DOHH2 (cell line): ENCODE results near the gene BBS9.

ENCODE experiments used
- H3F3A ChIP-seq: fragments of 200-600 bp; sonication (generic), shearing (Covaris generic); 2 replicates; pipeline ENCODE4 v1.6.0; 2016; ENCODE audit warnings: antibody characterized with exemption, mild to moderate bottlenecking; ENCODE audit not compliant: control insufficient read depth, insufficient read depth
- H3K27ac ChIP-seq: fragments of 200-600 bp; sonication (generic); 2 replicates; pipeline ENCODE4 v1.5.1; 2014; ENCODE audit warnings: low read depth, mild to moderate bottlenecking, low read length, moderate library complexity
- H3K27me3 ChIP-seq: fragments of 200-600 bp; sonication (generic); 2 replicates; pipeline ENCODE4 v1.6.1; 2014; ENCODE audit warnings: mild to moderate bottlenecking, low read length, mixed read lengths; ENCODE audit not compliant: control insufficient read depth
- H3K36me3 ChIP-seq: fragments of 200-600 bp; sonication (generic); 2 replicates; pipeline ENCODE4 v1.6.1; 2014; ENCODE audit warnings: mild to moderate bottlenecking, low read length, moderate library complexity, mixed read lengths; ENCODE audit not compliant: control insufficient read depth
- H3K4me1 ChIP-seq: fragments of 200-600 bp; sonication (generic); 2 replicates; pipeline ENCODE4 v1.6.1; 2014; ENCODE audit warnings: mild to moderate bottlenecking, low read length, mixed read lengths; ENCODE audit not compliant: control insufficient read depth
- H3K4me2 ChIP-seq: fragments of 200-600 bp; sonication (generic); 2 replicates; pipeline ENCODE4 v1.6.0; 2014; ENCODE audit warnings: mild to moderate bottlenecking, low read length, moderate library complexity
- H3K4me3 ChIP-seq: fragments of 200-600 bp; sonication (generic); 2 replicates; pipeline ENCODE4 v1.5.1; 2014; ENCODE audit warnings: mild to moderate bottlenecking, low read length, mixed read lengths
- H3K79me2 ChIP-seq: fragments of 200-600 bp; sonication (generic); 2 replicates; pipeline ENCODE4 v1.6.1; 2014; ENCODE audit warnings: mild to moderate bottlenecking, low read length, mixed read lengths; ENCODE audit not compliant: control insufficient read depth
- H3K9me2 ChIP-seq: fragments of 200-600 bp; sonication (generic); replicated peaks from 2 replicates; pipeline ENCODE4 v1.6.1; 2014; ENCODE audit warnings: mild to moderate bottlenecking, low read length, mixed read lengths; ENCODE audit not compliant: control insufficient read depth
- H3K9me3 ChIP-seq: fragments of 200-600 bp; sonication (generic); 2 replicates; pipeline ENCODE4 v1.6.1; 2014; ENCODE audit warnings: antibody characterized with exemption, low read length, mixed read lengths; ENCODE audit not compliant: control insufficient read depth, insufficient read depth
- H4K20me1 ChIP-seq: fragments of 200-600 bp; sonication (generic); 2 replicates; pipeline ENCODE4 v1.6.0; 2014; ENCODE audit warnings: low read depth, mild to moderate bottlenecking, antibody characterized with exemption, low read length, moderate library complexity; ENCODE audit not compliant: control insufficient read depth, insufficient read depth
- CTCF ChIP-seq: fragments of 200-600 bp; sonication (generic); IDR thresholded peaks from one replicate; pipeline ENCODE4 v1.5.1; 2014; ENCODE audit warnings: antibody characterized with exemption, mild to moderate bottlenecking, low read depth, low read length; ENCODE audit not compliant: poor library complexity, severe bottlenecking
- EZH2phosphoT487 ChIP-seq: fragments of 200-600 bp; sonication (generic); IDR thresholded peaks from 2 replicates; pipeline ENCODE4 v1.6.1; 2017; ENCODE audit warnings: borderline replicate concordance, mild to moderate bottlenecking, antibody characterized with exemption, low read length, moderate library complexity, mixed read lengths

BBS9 gene

GRCh38 chr7:33100770-33101169 is 28.6 kb upstream of the BBS9 start:
- H3K27me3 ChIP-seq, result no peaks in the 10 kb centered on the region
- peaks cover 8% of the 10 kb centered on the region; the same call in 1 of the 2 replicates for H4K20me1 ChIP-seq
- peaks cover 51% of the 10 kb centered on the region for H3K79me2 ChIP-seq
- H3K36me3 ChIP-seq, result peaks cover 73% of the 10 kb centered on the region
- H3K4me3 ChIP-seq, result peak overlapping the region; percentile 0; the same call in 1 of the 2 replicates
- peaks cover 2% of the 10 kb centered on the region for H3F3A ChIP-seq
- TF ChIP-seq EZH2phosphoT487 (no peak), CTCF (no peak)
- H3K4me1 ChIP-seq, result peaks cover 29% of the 10 kb centered on the region
- H3K9me2 ChIP-seq, result no peaks in the 10 kb centered on the region
- H3K4me2 ChIP-seq, result peak overlapping the region; percentile 50
- no peak overlapping the region for H3K27ac ChIP-seq
- H3K9me3 ChIP-seq, result no peaks in the 10 kb centered on the region

GRCh38 chr7:33101906-33102305 is 27.5 kb upstream of the BBS9 start:
- Histone ChIP-seq H3K4me1 (peaks cover 31% of the 10 kb centered on the region), H3K27me3 (no peaks in the 10 kb centered on the region), H3K36me3 (peaks cover 62% of the 10 kb centered on the region), H4K20me1 (peaks cover 13% of the 10 kb centered on the region; the same call in 1 of the 2 replicates), H3K27ac (no peak overlapping the region), H3F3A (peaks cover 2% of the 10 kb centered on the region), H3K9me3 (no peaks in the 10 kb centered on the region), H3K9me2 (no peaks in the 10 kb centered on the region), H3K4me3 (no peak overlapping the region), H3K79me2 (peaks cover 63% of the 10 kb centered on the region), H3K4me2 (no peak overlapping the region)
- TF ChIP-seq EZH2phosphoT487, result no peak
- no peak for TF ChIP-seq CTCF

- Histone ChIP-seq H3K9me2 (no peaks in the 10 kb centered on the region), H3K27ac (no peak overlapping the region), H3K36me3 (peaks cover 14% of the 10 kb centered on the region)
These were observed 22.0 kb upstream of the BBS9 start for GRCh38 chr7:33107136-33108066.

More at GRCh38 chr7:33107136-33108066, 22.0 kb upstream of the BBS9 start:
- peak overlapping the region; percentile 77 for H3K4me2 ChIP-seq
- peaks cover 9% of the 10 kb centered on the region; the same call in 1 of the 2 replicates for H3F3A ChIP-seq
- peak overlapping the region; percentile 72 for H3K4me3 ChIP-seq
- no peaks in the 10 kb centered on the region for H3K9me3 ChIP-seq
- peaks cover 20% of the 10 kb centered on the region for H4K20me1 ChIP-seq
- peaks cover 65% of the 10 kb centered on the region for H3K79me2 ChIP-seq
- TF ChIP-seq EZH2phosphoT487, result no peak
- TF ChIP-seq CTCF, result peak; percentile 73
- peaks cover 14% of the 10 kb centered on the region for H3K27me3 ChIP-seq
- peaks cover 26% of the 10 kb centered on the region for H3K4me1 ChIP-seq
